HepG2 (cell line): ENCODE results near the gene HSD17B11. TPM values are rescaled to one million over a fixed set of nuclear protein-coding genes. Genes with fewer than 3 reads are reported as not detected.

Experiments used
- ATAC-seq: fragments of 200-7000 bp; cut with Tn5 transposase; 3 replicates; pipeline ENCODE4 v1.9.1; 2020; ENCODE audit warnings: mild to moderate bottlenecking, moderate library complexity
- BruUV-seq: library from RNA; stranded (reverse); fragments of 400-500 nt; replicated peaks from 2 replicates; lab custom pipeline; 2021; lab: Mats Ljungman, UMichigan
- CTCF ChIA-PET: fragments of 300-600 bp; formaldehyde crosslinking; extraction: SDS; loops from one replicate; lab custom pipeline; 2021; ENCODE audit warnings: low total read pairs, inconsistent platforms, low intra/inter-chr PET ratio; lab: Yijun Ruan, JAX
- POLR2A ChIA-PET: fragments of 350-600 bp; sonication (Branson Sonifier 250); formaldehyde crosslinking; loops from one replicate; lab custom pipeline; 2020; ENCODE audit warnings: antibody characterized with exemption, inconsistent platforms; lab: Yijun Ruan, JAX
- DNase-seq: peaks from one replicate; pipeline ENCODE4 v3.0.0-alpha.2; 2015; ENCODE audit warnings: low spot score
- FAIRE-seq: peaks from 3 replicates; lab custom pipeline; 2011; peaks lifted over from hg19 to GRCh38; lab: Jason Lieb, UNC
- H2AFZ ChIP-seq: one replicate; pipeline ENCODE4 v1.6.1; 2011; ENCODE audit warnings: low read length, inconsistent platforms
- H3K27ac ChIP-seq: fragments of 300-600 bp; 3 replicates; pipeline ENCODE4 v1.8.0; 2011; ENCODE audit warnings: mixed run types, mild to moderate bottlenecking, mixed read lengths, low read length, inconsistent platforms; ENCODE audit not compliant: insufficient read depth; ENCODE audit errors: extremely low read length
- H3K27me3 ChIP-seq, 2 experiments: fragments of 200-600 bp in 1 of 2; 2 replicates in 1 of 2; 3 replicates in 1 of 2; pipeline versions ENCODE4 v1.6.0 to v1.8.0; 2011; ENCODE audit warnings: low read length in 2 of 2, mild to moderate bottlenecking in 2 of 2, moderate library complexity in 2 of 2, inconsistent platforms in 1 of 2; ENCODE audit not compliant: insufficient read depth in 2 of 2, control insufficient read depth in 1 of 2
- H3K36me3 ChIP-seq, 2 experiments: fragments of 200-600 bp in 1 of 2; replicated peaks in 1 of 2; 2 replicates in 1 of 2; 3 replicates in 1 of 2; pipeline versions ENCODE4 v1.5.1 to v1.8.0; 2011; ENCODE audit warnings: low read length in 2 of 2, inconsistent platforms in 1 of 2; ENCODE audit not compliant: insufficient read depth in 2 of 2, control insufficient read depth in 1 of 2
- H3K4me1 ChIP-seq: 2 replicates; pipeline ENCODE4 v1.5.1; 2012; ENCODE audit warnings: low read length, inconsistent platforms; ENCODE audit not compliant: insufficient read depth
- H3K4me2 ChIP-seq: 2 replicates; pipeline ENCODE4 v1.6.0; 2011; ENCODE audit warnings: low read depth, low read length, inconsistent platforms
- H3K4me3 ChIP-seq, 3 experiments: fragments of 200-600 bp in 1 of 3; sonication (generic), shearing (Covaris generic) in 1 of 3; replicated peaks in 1 of 3; 2 replicates each; pipeline ENCODE4 v1.5.1; 2011 to 2016; ENCODE audit warnings: low read length in 3 of 3, inconsistent platforms in 2 of 3, low read depth in 2 of 3, mild to moderate bottlenecking in 2 of 3, control low read depth in 1 of 3, mixed read lengths in 1 of 3; ENCODE audit not compliant: insufficient read depth in 1 of 3
- H3K79me2 ChIP-seq: one replicate; pipeline ENCODE4 v1.6.1; 2011; ENCODE audit warnings: low read length, inconsistent platforms; ENCODE audit not compliant: insufficient read depth
- H3K9ac ChIP-seq: 2 replicates; pipeline ENCODE4 v1.6.0; 2011; ENCODE audit warnings: mild to moderate bottlenecking, low read depth, low read length, inconsistent platforms; ENCODE audit not compliant: insufficient read depth
- H3K9me3 ChIP-seq: 2 replicates; pipeline ENCODE4 v1.5.1; 2012; ENCODE audit warnings: mild to moderate bottlenecking, low read length
- H4K20me1 ChIP-seq: 2 replicates; pipeline ENCODE4 v1.6.0; 2011; ENCODE audit warnings: inconsistent platforms, mild to moderate bottlenecking, low read length, moderate library complexity; ENCODE audit not compliant: insufficient read depth
- BRD4 ChIP-seq: sonication (generic); formaldehyde crosslinking; IDR thresholded peaks from 2 replicates; pipeline ENCODE4 v1.4.0; 2020; ENCODE audit warnings: missing genetic modification reagents
- GATA4 ChIP-seq: sonication (generic); IDR thresholded peaks from 2 replicates; pipeline ENCODE4 v1.6.1; 2016; ENCODE audit warnings: antibody characterized with exemption, low read depth, borderline replicate concordance
- HNF4G ChIP-seq, 2 experiments: sonication (generic) in 1 of 2; formaldehyde crosslinking in 1 of 2; IDR thresholded peaks; 2 replicates each; pipeline versions ENCODE4 v1.4.0 to v1.6.1; 2011 to 2020; ENCODE audit warnings: borderline replicate concordance in 2 of 2, low read depth in 2 of 2, mild to moderate bottlenecking in 2 of 2, low read length in 1 of 2, missing genetic modification reagents in 1 of 2, moderate library complexity in 1 of 2
- JARID2 ChIP-seq: sonication (generic); formaldehyde crosslinking; IDR thresholded peaks from 2 replicates; pipeline ENCODE4 v1.8.1; 2023; ENCODE audit warnings: missing genetic modification reagents, inconsistent platforms; ENCODE audit not compliant: insufficient replicate concordance
- MTA3 ChIP-seq: sonication (generic); formaldehyde crosslinking; IDR thresholded peaks from 2 replicates; pipeline ENCODE4 v1.4.0; 2020; ENCODE audit warnings: missing genetic modification reagents
- NONO ChIP-seq, 2 experiments: fragments of 450-650 bp in 1 of 2; sonication (generic) in 1 of 2; formaldehyde crosslinking in 1 of 2; IDR thresholded peaks in 1 of 2; conservative IDR thresholded peaks in 1 of 2; 2 replicates each; pipeline versions ENCODE4 v1.6.1 to v1.8.0; 2017 to 2022; ENCODE audit warnings: mild to moderate bottlenecking in 1 of 2, missing genetic modification reagents in 1 of 2, moderate library complexity in 1 of 2
- PAWR ChIP-seq: sonication (generic); formaldehyde crosslinking; IDR thresholded peaks from 2 replicates; pipeline ENCODE4 v1.4.0; 2020; ENCODE audit warnings: missing genetic modification reagents, mild to moderate bottlenecking, borderline replicate concordance
- PAXIP1 ChIP-seq: sonication (generic); formaldehyde crosslinking; conservative IDR thresholded peaks from 2 replicates; pipeline ENCODE4 v1.4.0; 2020; ENCODE audit warnings: mild to moderate bottlenecking, missing genetic modification reagents, moderate library complexity
- SMC3 ChIP-seq: IDR thresholded peaks from 2 replicates; pipeline ENCODE4 v1.6.1; 2011; ENCODE audit warnings: low read length, improper control_type of control experiment
- SNAPC2 ChIP-seq: sonication (generic); formaldehyde crosslinking; IDR thresholded peaks from 2 replicates; pipeline ENCODE4 v1.8.1; 2022; ENCODE audit warnings: mild to moderate bottlenecking, missing genetic modification reagents
- SNAPC5 ChIP-seq: sonication (generic); formaldehyde crosslinking; IDR thresholded peaks from 2 replicates; pipeline ENCODE4 v1.8.1; 2023; ENCODE audit warnings: mild to moderate bottlenecking, missing genetic modification reagents, borderline replicate concordance
- SOX13 ChIP-seq, 3 experiments: fragments of 450-650 bp in 1 of 3; sonication (generic) in 1 of 3; formaldehyde crosslinking in 1 of 3; IDR thresholded peaks in 2 of 3; conservative IDR thresholded peaks in 1 of 3; 2 replicates each; pipeline versions ENCODE4 v1.5.0 to v1.6.1; 2016 to 2020; ENCODE audit warnings: antibody characterized with exemption in 1 of 3, mild to moderate bottlenecking in 1 of 3, missing compliant biosample characterization in 1 of 3, missing genetic modification reagents in 1 of 3, moderate library complexity in 1 of 3
- ZIK1 ChIP-seq: sonication (generic); formaldehyde crosslinking; IDR thresholded peaks from 2 replicates; pipeline ENCODE4 v1.5.0; 2020; ENCODE audit warnings: mild to moderate bottlenecking, low read depth, missing genetic modification reagents, borderline replicate concordance
- ZKSCAN8 ChIP-seq: IDR thresholded peaks from 2 replicates; pipeline ENCODE4 v1.6.1; 2016; ENCODE audit warnings: borderline replicate concordance, missing genetic modification reagents, missing compliant biosample characterization
- ZNF331 ChIP-seq: sonication (generic); formaldehyde crosslinking; IDR thresholded peaks from 2 replicates; pipeline ENCODE4 v1.4.0; 2020; ENCODE audit warnings: missing genetic modification reagents
- ZNF362 ChIP-seq: sonication (generic); formaldehyde crosslinking; IDR thresholded peaks from 2 replicates; pipeline ENCODE4 v1.4.0; 2020; ENCODE audit warnings: missing genetic modification reagents, mild to moderate bottlenecking, borderline replicate concordance
- WGBS: methylation state at CpG from one replicate; pipeline ENCODE4 v1.1.6; 2017; ENCODE audit warnings: low lambda C conversion rate; 5-methylcytosine and 5-hydroxymethylcytosine counted together
- in situ Hi-C: cut with HindIII; loops from 2 replicates; pipeline ENCODE4 v1.10.0; 2017; ENCODE audit warnings: low pct_unique_long_range_greater_than_20kb; ENCODE audit not compliant: extremely low pct_ligation_motif_present
- intact Hi-C: fragments of 100-400 bp; cut with micrococcal nuclease; formaldehyde crosslinking; loops from one replicate; pipeline ENCODE4 v1.10.0; 2022; ENCODE audit not compliant: unreplicated experiment
- polyA plus RNA-seq, 8 experiments: library from polyadenylated mRNA; depleted of rRNA in 3 of 8; stranded (reverse) in 7 of 8; unstranded in 1 of 8; fragments of >200 nt; fragmentation: Illumina TruSeq in 4 of 8; extraction: Trizol in 4 of 8; gene quantifications; 2 replicates each; pipeline versions ENCODE4 v1.2.1 to v1.2.3, GENCODE V29; 2011 to 2016; ENCODE audit warnings: low read depth in 4 of 8, missing spikeins in 1 of 8, mixed read lengths in 1 of 8; ENCODE audit not compliant: insufficient read depth in 1 of 8
- total RNA-seq, 5 experiments: library from RNA; depleted of rRNA; stranded (reverse); fragments of >200 nt; fragmentation: Illumina TruSeq; extraction: Trizol; gene quantifications; 2 replicates each; pipeline ENCODE4 v1.2.3, GENCODE V29; 2016; ENCODE audit warnings: low read depth in 1 of 5

Gene HSD17B11
- total and polyA plus RNA-seq, 2 of the 13 experiments (the other 11 are each of a cell fraction or from before 2014, with no cell fraction given) = 121 to 158 TPM

GRCh38 chr4:87377816-87378215, 13.2 kb downstream of the HSD17B11 start (continued):
- TF ChIP-seq ZIK1 (CRISPR knock-in tag) = no peak
- TF ChIP-seq ZKSCAN8 (CRISPR knock-in tag) = no peak
- no peak for TF ChIP-seq GATA4

GRCh38 chr4:87375719-87376291, 15.2 kb downstream of the HSD17B11 start:
- 49% methylated on average over 4 of the region's 4 CpGs for WGBS
- FAIRE-seq (peak; percentile 87), DNase-seq (peak; percentile 61), ATAC-seq (peak; percentile 75)
- in situ Hi-C loops = loop anchor here (10.0 kb wide), 1 partner anchor 89 kb away; no protein-coding TSS in a partner anchor
- Histone ChIP-seq H3K9me3 (no peaks in the 10 kb centered on the region), H3K9ac (no peak overlapping the region), H3K27me3 (no peaks in the 10 kb centered on the region), H3K36me3 (peaks cover 15 to 51% of the 10 kb centered on the region in 2 experiments), H3K4me1 (peaks cover 15% of the 10 kb centered on the region), H3K4me2 (no peak overlapping the region), H4K20me1 (peaks cover 18% of the 10 kb centered on the region; the same call in 1 of the 2 replicates), H3K4me3 (no peak overlapping the region), H2AFZ (no peak overlapping the region), H3K27ac (no peak overlapping the region), H3K79me2 (peaks cover 8% of the 10 kb centered on the region)
- CTCF ChIA-PET = interaction anchor here (1.6 to 4.2 kb wide), 2 partner anchors 76 to 89 kb away, joined by 7 to 56 read pairs; no protein-coding TSS in a partner anchor
- BruUV-seq = no TSS peak
- intact Hi-C loops = loop anchor here (1.0 to 10.0 kb wide), 3 partner anchors 49 to 89 kb away; partner anchors contain the start of gene NUDT9
- POLR2A ChIA-PET = interaction anchor here (1.1 to 3.1 kb wide), 3 partner anchors 12 to 47 kb away, joined by 4 to 13 read pairs (median 5); partner anchors contain the start of genes HSD17B11 and NUDT9
- TF ChIP-seq ZNF362 (CRISPR knock-in tag) (no peak), SNAPC2 (CRISPR knock-in tag) (no peak), PAXIP1 (CRISPR knock-in tag) (0 out of 2 replicates have a peak, but pooled peaks have one; percentile 24), SNAPC5 (CRISPR knock-in tag) (no peak), ZNF331 (CRISPR knock-in tag) (0 out of 2 replicates have a peak, but pooled peaks have one; percentile 19), JARID2 (CRISPR knock-in tag) (no peak), MTA3 (no peak), HNF4G (IDR thresholded peaks at IDR 0.05; ENCODE audit: borderline replicate concordance, low read depth, low read length) (peak; percentile 90), HNF4G (CRISPR knock-in tag; IDR thresholded peaks at IDR 0.05; ENCODE audit: borderline replicate concordance, low read depth) (no peak), SMC3 (peak; percentile 75), BRD4 (no peak), SOX13 (IDR thresholded peaks at IDR 0.05) (no peak), SOX13 (CRISPR knock-in tag; conservative IDR thresholded peaks at IDR 0.05 in 1 of 2, IDR thresholded peaks at IDR 0.05 in 1 of 2) (0 out of 4 replicates have a peak, but pooled peaks have one; percentile 16 to 23), NONO (IDR thresholded peaks at IDR 0.05) (no peak), NONO (CRISPR knock-in tag; conservative IDR thresholded peaks at IDR 0.05) (no peak), PAWR (no peak)
